ENCODE results near the gene TLR5. TPM values are rescaled to one million over a fixed set of nuclear protein-coding genes. Genes with fewer than 3 reads are reported as not detected.

The TLR5 gene
- polyA plus RNA-seq, 3 donors = 35.5 to 58.0 (median 45.7) TPM

GRCh38 chr1:223123011-223123610 lies 19.9 kb downstream of the TLR5 start:
- Mint-ChIP-seq H3K27ac (no peak overlapping the region), H3K9me3 (no peaks in the 10 kb centered on the region), H3K4me3 (no peak overlapping the region), H3K4me1 (peaks cover 28% of the 10 kb centered on the region), H3K36me3 (peaks cover 59 to 78% of the 10 kb centered on the region in 2 donors), H3K27me3 (ENCODE audit: low read depth in 3 of 3) (peaks cover 0 to 2% (median 0%) of the 10 kb centered on the region in 3 donors)
- Histone ChIP-seq H3K27ac (ENCODE audit: low read depth in 1 of 2, low read length in 2 of 2) (no peak overlapping the region), H3K79me2 (ENCODE audit: insufficient read depth, low read length) (no peaks in the 10 kb centered on the region), H3K9me3 (replicated peaks in 1 of 2; ENCODE audit: control insufficient read depth in 1 of 2, insufficient read depth in 1 of 2, low read length in 2 of 2) (no peaks in the 10 kb centered on the region), H3K36me3 (replicated peaks in 1 of 2; ENCODE audit: control insufficient read depth in 1 of 2, insufficient read depth in 2 of 2, low read length in 2 of 2) (peaks cover 22 to 66% of the 10 kb centered on the region in 2 donors), H3K4me2 (replicated peaks; ENCODE audit: extremely low read depth, low read length, poor library complexity, severe bottlenecking) (no peak overlapping the region), H3K4me1 (ENCODE audit: control insufficient read depth in 1 of 2, insufficient read depth in 2 of 2, low read length in 2 of 2) (peaks cover 8 to 9% of the 10 kb centered on the region in 2 donors), H3K9ac (ENCODE audit: insufficient read depth, low read length, poor library complexity, severe bottlenecking) (no peak overlapping the region), H3K4me3 (replicated peaks in 1 of 3; ENCODE audit: low read depth in 2 of 3, low read length in 3 of 3) (no peak overlapping the region), H4K20me1 (ENCODE audit: insufficient read depth, low read length) (peaks cover 49% of the 10 kb centered on the region), H3K27me3 (ENCODE audit: control insufficient read depth in 2 of 2, insufficient read depth in 2 of 2, low read length in 2 of 2) (no peaks in the 10 kb centered on the region), H2AFZ (ENCODE audit: insufficient read depth, low read depth, low read length, poor library complexity, severe bottlenecking) (no peak overlapping the region)
- intact Hi-C loops (cut with micrococcal nuclease) = loop anchor here (10.0 kb wide), 2 partner anchors 562 to 658 kb away; no protein-coding TSS in a partner anchor
- TF ChIP-seq, protein P1, sequence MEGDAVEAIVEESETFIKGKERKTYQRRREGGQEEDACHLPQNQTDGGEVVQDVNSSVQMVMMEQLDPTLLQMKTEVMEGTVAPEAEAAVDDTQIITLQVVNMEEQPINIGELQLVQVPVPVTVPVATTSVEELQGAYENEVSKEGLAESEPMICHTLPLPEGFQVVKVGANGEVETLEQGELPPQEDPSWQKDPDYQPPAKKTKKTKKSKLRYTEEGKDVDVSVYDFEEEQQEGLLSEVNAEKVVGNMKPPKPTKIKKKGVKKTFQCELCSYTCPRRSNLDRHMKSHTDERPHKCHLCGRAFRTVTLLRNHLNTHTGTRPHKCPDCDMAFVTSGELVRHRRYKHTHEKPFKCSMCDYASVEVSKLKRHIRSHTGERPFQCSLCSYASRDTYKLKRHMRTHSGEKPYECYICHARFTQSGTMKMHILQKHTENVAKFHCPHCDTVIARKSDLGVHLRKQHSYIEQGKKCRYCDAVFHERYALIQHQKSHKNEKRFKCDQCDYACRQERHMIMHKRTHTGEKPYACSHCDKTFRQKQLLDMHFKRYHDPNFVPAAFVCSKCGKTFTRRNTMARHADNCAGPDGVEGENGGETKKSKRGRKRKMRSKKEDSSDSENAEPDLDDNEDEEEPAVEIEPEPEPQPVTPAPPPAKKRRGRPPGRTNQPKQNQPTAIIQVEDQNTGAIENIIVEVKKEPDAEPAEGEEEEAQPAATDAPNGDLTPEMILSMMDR (IDR thresholded peaks at IDR 0.05) = no peak
- WGBS (ENCODE audit: insufficient coverage) = 85% methylated on average over 5 of the region's 6 CpGs
- DNase-seq = no peak

- Histone ChIP-seq H3K9me3 (replicated peaks in 1 of 2; ENCODE audit: control insufficient read depth in 1 of 2, insufficient read depth in 1 of 2, low read length in 2 of 2) (no peaks in the 10 kb centered on the region), H3K79me2 (ENCODE audit: insufficient read depth, low read length) (no peaks in the 10 kb centered on the region), H4K20me1 (ENCODE audit: insufficient read depth, low read length) (peaks cover 13% of the 10 kb centered on the region), H3K4me3 (replicated peaks in 1 of 3; ENCODE audit: low read depth in 2 of 3, low read length in 3 of 3) (no peak overlapping the region), H3K9ac (ENCODE audit: insufficient read depth, low read length, poor library complexity, severe bottlenecking) (no peak overlapping the region), H3K36me3 (replicated peaks in 1 of 2; ENCODE audit: control insufficient read depth in 1 of 2, insufficient read depth in 2 of 2, low read length in 2 of 2) (peaks cover 17 to 61% of the 10 kb centered on the region in 2 donors), H2AFZ (ENCODE audit: insufficient read depth, low read depth, low read length, poor library complexity, severe bottlenecking) (no peak overlapping the region), H3K4me2 (replicated peaks; ENCODE audit: extremely low read depth, low read length, poor library complexity, severe bottlenecking) (no peak overlapping the region), H3K27ac (ENCODE audit: low read depth in 1 of 2, low read length in 2 of 2) (no peak overlapping the region), H3K4me1 (ENCODE audit: control insufficient read depth in 1 of 2, insufficient read depth in 2 of 2, low read length in 2 of 2) (no peaks in the 10 kb centered on the region), H3K27me3 (ENCODE audit: control insufficient read depth in 2 of 2, insufficient read depth in 2 of 2, low read length in 2 of 2) (no peaks in the 10 kb centered on the region)
- Mint-ChIP-seq H3K27ac (no peak overlapping the region), H3K4me1 (peaks cover 2% of the 10 kb centered on the region), H3K9me3 (peaks cover 0 to 9% (median 0%) of the 10 kb centered on the region in 7 donors), H3K27me3 (ENCODE audit: low read depth in 3 of 3) (peaks cover 0 to 4% (median 0%) of the 10 kb centered on the region in 3 donors), H3K4me3 (no peak overlapping the region), H3K36me3 (peaks cover 59 to 72% of the 10 kb centered on the region in 2 donors)
- intact Hi-C loops (cut with micrococcal nuclease) = no loop called here
- WGBS (ENCODE audit: insufficient coverage) = no CpG with 5 or more reads among the region's 1 CpG
- no peak for DNase-seq
- TF ChIP-seq, protein P1 (IDR thresholded peaks at IDR 0.05) = no peak
These were observed 24.6 kb downstream of the TLR5 start for GRCh38 chr1:223118418-223118817.

Data from CD14-positive monocyte (primary cell).